ENCODE data around the gene LDHAL6B. TPM values are rescaled to one million over a fixed set of nuclear protein-coding genes. Genes with fewer than 3 reads are reported as not detected.
A peak's percentile ranks its signal among the peaks of the same experiment; 100 is the strongest.

LDHAL6B gene
- total and polyA plus RNA-seq, 9 of the 15 experiments (the other 6 are each of a cell fraction or from before 2014, with no cell fraction given): not detected

GRCh38 chr15:59229453-59229852, 22.8 kb downstream of the LDHAL6B start:
- Histone ChIP-seq H3K4me1 (replicated peaks in 1 of 2; ENCODE audit: control insufficient read depth in 2 of 2, insufficient read depth in 2 of 2, low read length in 2 of 2) (no peaks in the 10 kb centered on the region), H3K9me1 (ENCODE audit: control insufficient read depth, insufficient read depth, low read length) (no peaks in the 10 kb centered on the region), H3K9me3 (replicated peaks; ENCODE audit: control insufficient read depth, insufficient read depth, low read depth, low read length) (no peaks in the 10 kb centered on the region), H3K4me3 (no peak overlapping the region), H3K9ac (ENCODE audit: insufficient read depth in 1 of 2, low read depth in 2 of 2, low read length in 2 of 2) (no peak overlapping the region), H2AFZ (ENCODE audit: low read depth, low read length) (no peak overlapping the region), H3K27me3 (ENCODE audit: control insufficient read depth in 2 of 2, insufficient read depth in 2 of 2, low read length in 2 of 2) (peaks cover 13 to 16% of the 10 kb centered on the region in 2 experiments; a peak in 4 of 5 replicates), H3K4me2 (ENCODE audit: insufficient read depth, low read length) (no peak overlapping the region), H4K20me1 (replicated peaks; ENCODE audit: control insufficient read depth, insufficient read depth, low read length) (no peaks in the 10 kb centered on the region), H3K36me3 (ENCODE audit: control insufficient read depth, insufficient read depth, low read length) (no peaks in the 10 kb centered on the region), H3K79me2 (ENCODE audit: control insufficient read depth, insufficient read depth, low read length) (no peaks in the 10 kb centered on the region), H3K27ac (ENCODE audit: extremely low read depth, low read depth, low read length) (no peak overlapping the region)
- ChIA-PET CTCF (ENCODE audit: low intra/inter-chr PET ratio) (no interaction called here), POLR2A (interaction anchor here (1.3 kb wide), 1 partner anchor 12 kb away, joined by 6 read pairs; no protein-coding TSS in a partner anchor)
- in situ Hi-C loops (cut with MboI): no loop called here
- DNase-seq (ENCODE audit: extremely low read depth in 1 of 4, low spot score in 3 of 4): no peak
- TF ChIP-seq CEBPB (tag; IDR thresholded peaks at IDR 0.05) (peak; percentile 62), RAD21 (CRISPR knock-in tag; conservative IDR thresholded peaks at IDR 0.05 in 1 of 2, IDR thresholded peaks at IDR 0.05 in 1 of 2) (no peak), CEBPG (CRISPR knock-in tag; IDR thresholded peaks at IDR 0.05) (no peak), CEBPG (tag; conservative IDR thresholded peaks at IDR 0.05 in 1 of 2, IDR thresholded peaks at IDR 0.05 in 1 of 2) (peak; percentile 35 to 60; a peak in 3 of 4 replicates)
- no TSS peak for BruUV-seq (replicated peaks)
- no peak for FAIRE-seq
- no peak for ATAC-seq
- 0% methylated on average over 3 of the region's 3 CpGs for WGBS (ENCODE audit: insufficient coverage, low coverage, missing lambda C conversion rate)
- intact Hi-C loops (cut with micrococcal nuclease): no loop called here

DNA sequence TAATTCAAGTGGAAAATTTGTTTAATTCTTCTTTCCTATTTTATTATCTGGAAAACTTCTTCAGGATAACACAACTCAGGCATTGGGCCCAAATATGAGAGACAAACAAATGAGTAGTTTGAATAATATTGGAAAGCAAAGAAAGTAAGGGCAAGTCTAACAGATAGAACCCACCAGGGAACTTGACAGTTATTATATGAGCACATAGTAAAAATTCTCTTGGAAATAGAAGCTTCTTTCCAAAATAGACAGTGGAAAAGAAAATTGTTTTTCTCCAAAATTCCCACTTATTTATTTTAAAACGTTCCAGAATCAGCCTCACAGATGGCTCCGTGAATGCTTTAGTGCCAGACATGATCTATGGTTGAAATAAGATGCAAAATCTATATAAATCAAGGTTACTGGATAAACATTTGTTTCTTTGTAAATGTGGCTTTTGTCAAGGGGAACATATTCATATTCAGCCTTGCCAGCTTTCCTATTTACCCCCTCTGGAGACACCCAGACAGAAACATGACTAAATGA, 23.9 kb downstream of the LDHAL6B start:
- TF ChIP-seq ZNF184 (CRISPR knock-in tag; IDR thresholded peaks at IDR 0.05) (no peak), CHCHD3 (CRISPR knock-in tag; IDR thresholded peaks at IDR 0.05) (no peak), ZBTB1 (CRISPR knock-in tag; IDR thresholded peaks at IDR 0.05; ENCODE audit: borderline replicate concordance, low read depth) (no peak), ASH1L (IDR thresholded peaks at IDR 0.05; ENCODE audit: borderline replicate concordance, low read depth, partially characterized antibody) (no peak), DPF2 (IDR thresholded peaks at IDR 0.05) (no peak)

More for the DNA sequence above, 23.9 kb downstream of the LDHAL6B start:
- no peaks in the 10 kb centered on the region for H3K4me1 ChIP-seq (replicated peaks in 1 of 2; ENCODE audit: control insufficient read depth in 2 of 2, insufficient read depth in 2 of 2, low read length in 2 of 2)
- WGBS (ENCODE audit: insufficient coverage, low coverage, missing lambda C conversion rate): 0% methylated on average over 2 of the region's 2 CpGs
- H3K4me2 ChIP-seq (ENCODE audit: insufficient read depth, low read length): no peak overlapping the region
- no peak overlapping the region for H3K4me3 ChIP-seq
- H3K27ac ChIP-seq (ENCODE audit: extremely low read depth, low read depth, low read length): no peak overlapping the region
- H3K79me2 ChIP-seq (ENCODE audit: control insufficient read depth, insufficient read depth, low read length): no peaks in the 10 kb centered on the region
- H3K9me3 ChIP-seq (replicated peaks; ENCODE audit: control insufficient read depth, insufficient read depth, low read depth, low read length): no peaks in the 10 kb centered on the region
- ATAC-seq: no peak
- BruUV-seq (replicated peaks): no TSS peak
- ChIA-PET POLR2A (interaction anchor here (0.8 kb wide), 1 partner anchor 22 kb away, joined by 3 read pairs; no protein-coding TSS in a partner anchor), CTCF (ENCODE audit: low intra/inter-chr PET ratio) (no interaction called here)
- in situ Hi-C loops (cut with MboI) (no loop called here), intact Hi-C loops (cut with micrococcal nuclease) (no loop called here)
- no peak for FAIRE-seq
- DNase-seq (ENCODE audit: extremely low read depth in 1 of 4, low spot score in 3 of 4): no peak
- H3K36me3 ChIP-seq (ENCODE audit: control insufficient read depth, insufficient read depth, low read length): no peaks in the 10 kb centered on the region
- no peaks in the 10 kb centered on the region for H3K9me1 ChIP-seq (ENCODE audit: control insufficient read depth, insufficient read depth, low read length)
- no peak overlapping the region for H3K9ac ChIP-seq (ENCODE audit: insufficient read depth in 1 of 2, low read depth in 2 of 2, low read length in 2 of 2)
- no peaks in the 10 kb centered on the region for H4K20me1 ChIP-seq (replicated peaks; ENCODE audit: control insufficient read depth, insufficient read depth, low read length)
- H3K27me3 ChIP-seq (ENCODE audit: control insufficient read depth in 2 of 2, insufficient read depth in 2 of 2, low read length in 2 of 2): peaks cover 9 to 12% of the 10 kb centered on the region in 2 experiments; a peak in 4 of 5 replicates
- H2AFZ ChIP-seq (ENCODE audit: low read depth, low read length): no peak overlapping the region
